HG03460 (cell line): ENCODE results near the gene MCTP2.

Experiments used
- ATAC-seq: cut with Tn5 transposase; IDR thresholded peaks from one replicate; pipeline ENCODE4 v1.9.1; 2021; ENCODE audit not compliant: unreplicated experiment

Gene MCTP2

GRCh38 chr15:94522125-94522524 is 290.8 kb downstream of the MCTP2 start:
- no peak for ATAC-seq

- ATAC-seq = no peak
Measured at GRCh38 chr15:94523873-94524272, 292.5 kb downstream of the MCTP2 start.

GRCh38 chr15:94524565-94524964 is 293.2 kb downstream of the MCTP2 start:
- ATAC-seq = no peak

GRCh38 chr15:94526071-94526689 is 294.8 kb downstream of the MCTP2 start:
- ATAC-seq = no peak

- no peak for ATAC-seq
Measured at GRCh38 chr15:94532226-94532625, 300.9 kb downstream of the MCTP2 start.
